ENCODE measurements around the gene PARD6G.

PARD6G gene

GRCh38 chr18:80176334-80177073, 70.8 kb downstream of the PARD6G start:
- TF ChIP-seq SPI1 (IDR thresholded peaks at IDR 0.05; ENCODE audit: low read depth, low read length), result no peak
- no peak for TF ChIP-seq TAF1 (IDR thresholded peaks at IDR 0.05; ENCODE audit: low read depth, low read length)
- TF ChIP-seq POLR2A (IDR thresholded peaks at IDR 0.05; ENCODE audit: low read depth, low read length), result no peak
- no peak for TF ChIP-seq POLR2AphosphoS5 (IDR thresholded peaks at IDR 0.05; ENCODE audit: low read depth, low read length)
- TF ChIP-seq POU2F2 (IDR thresholded peaks at IDR 0.05; ENCODE audit: low read depth, low read length), result no peak
- no peak for FAIRE-seq
- no peak for DNase-seq (ENCODE audit: insufficient read length, low spot score)

GRCh38 chr18:80175451-80176204, 71.7 kb downstream of the PARD6G start:
- FAIRE-seq, result peak; percentile 31

GRCh38 chr18:80173060-80173459, 74.3 kb downstream of the PARD6G start:
- no peak for TF ChIP-seq TAF1 (IDR thresholded peaks at IDR 0.05; ENCODE audit: low read depth, low read length)
- TF ChIP-seq POLR2AphosphoS5 (IDR thresholded peaks at IDR 0.05; ENCODE audit: low read depth, low read length), result no peak
- no peak for TF ChIP-seq POLR2A (IDR thresholded peaks at IDR 0.05; ENCODE audit: low read depth, low read length)
- no peak for TF ChIP-seq PAX5 (IDR thresholded peaks at IDR 0.05; ENCODE audit: insufficient read depth, low read length, severe bottlenecking)
- no peak for TF ChIP-seq POU2F2 (IDR thresholded peaks at IDR 0.05; ENCODE audit: low read depth, low read length)
- TF ChIP-seq SPI1 (IDR thresholded peaks at IDR 0.05; ENCODE audit: low read depth, low read length), result no peak
- FAIRE-seq (no peak), DNase-seq (ENCODE audit: insufficient read length, low spot score) (no peak)

More at GRCh38 chr18:80175451-80176204, 71.7 kb downstream of the PARD6G start:
- TF ChIP-seq POLR2A (IDR thresholded peaks at IDR 0.05; ENCODE audit: low read depth, low read length) (no peak), TAF1 (IDR thresholded peaks at IDR 0.05; ENCODE audit: low read depth, low read length) (no peak), POLR2AphosphoS5 (IDR thresholded peaks at IDR 0.05; ENCODE audit: low read depth, low read length) (no peak), SPI1 (IDR thresholded peaks at IDR 0.05; ENCODE audit: low read depth, low read length) (no peak), POU2F2 (IDR thresholded peaks at IDR 0.05; ENCODE audit: low read depth, low read length) (no peak), PAX5 (IDR thresholded peaks at IDR 0.05; ENCODE audit: insufficient read depth, low read length, severe bottlenecking) (no peak)
- no peak for DNase-seq (ENCODE audit: insufficient read length, low spot score)

DNA sequence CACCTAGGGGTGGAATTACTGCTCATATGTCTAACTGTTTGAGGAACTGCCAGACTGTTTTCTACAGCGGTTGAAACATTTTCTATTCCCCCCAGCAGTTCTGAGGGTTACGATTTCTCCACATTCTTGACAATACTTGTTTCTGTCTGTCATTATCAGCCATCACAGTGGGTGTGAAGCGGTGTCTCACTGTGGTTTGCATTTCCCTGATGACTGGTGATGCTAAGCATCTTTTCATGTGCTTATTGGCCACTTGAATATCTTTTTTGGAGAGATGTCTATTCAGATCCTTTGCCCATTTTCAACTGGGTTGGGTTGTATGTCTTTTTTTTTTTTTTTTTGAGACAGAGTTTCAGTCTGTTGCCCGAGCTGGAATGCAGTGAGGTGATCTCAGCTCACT, 75.3 kb downstream of the PARD6G start:
- FAIRE-seq, result no peak
- TF ChIP-seq TAF1 (IDR thresholded peaks at IDR 0.05; ENCODE audit: low read depth, low read length) (no peak), POU2F2 (IDR thresholded peaks at IDR 0.05; ENCODE audit: low read depth, low read length) (no peak), POLR2A (IDR thresholded peaks at IDR 0.05; ENCODE audit: low read depth, low read length) (no peak), PAX5 (IDR thresholded peaks at IDR 0.05; ENCODE audit: insufficient read depth, low read length, severe bottlenecking) (no peak), POLR2AphosphoS5 (IDR thresholded peaks at IDR 0.05; ENCODE audit: low read depth, low read length) (no peak), SPI1 (IDR thresholded peaks at IDR 0.05; ENCODE audit: low read depth, low read length) (no peak)
- no peak for DNase-seq (ENCODE audit: insufficient read length, low spot score)

DNA sequence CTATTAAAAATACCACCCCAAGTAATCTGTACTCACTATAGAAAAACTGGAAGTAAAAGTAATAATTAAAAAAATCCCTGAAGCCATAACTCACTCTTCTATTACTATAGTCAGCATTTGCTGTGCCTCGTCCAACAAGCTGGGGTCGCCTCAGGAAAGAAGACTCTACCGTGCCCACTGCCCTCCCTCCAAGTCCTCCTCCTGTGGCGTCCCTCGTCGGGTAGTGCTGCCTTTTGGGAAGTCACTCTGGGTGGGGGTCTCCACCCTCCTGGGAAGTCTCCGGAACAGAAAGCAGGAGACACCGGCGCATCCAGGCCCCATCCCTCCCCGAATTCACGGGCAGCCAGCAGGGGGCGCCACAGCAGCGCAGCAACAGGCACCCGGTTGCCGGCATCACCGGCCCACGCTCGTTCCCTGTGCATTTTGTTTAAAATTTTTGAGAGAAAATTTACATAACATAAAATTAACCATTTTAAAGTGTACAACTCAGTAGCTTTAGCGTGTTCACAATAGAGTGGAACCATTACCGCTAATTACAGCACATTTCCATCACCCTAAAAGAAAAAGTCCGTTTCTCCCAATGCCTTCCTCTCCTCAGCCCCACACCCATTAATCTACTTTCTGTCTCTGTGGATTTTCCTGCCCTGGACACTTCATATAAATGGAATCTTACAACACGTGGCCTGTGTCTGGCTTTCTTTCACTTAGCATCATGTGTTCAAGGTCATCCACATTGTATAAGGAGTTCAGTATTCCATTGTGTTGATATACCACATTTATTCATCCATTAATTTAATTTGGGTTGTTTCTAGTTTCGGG, 76.1 kb downstream of the PARD6G start:
- DNase-seq (ENCODE audit: insufficient read length, low spot score) (peak; percentile 75), FAIRE-seq (peak; percentile 60)
- TF ChIP-seq POU2F2 (IDR thresholded peaks at IDR 0.05; ENCODE audit: low read depth, low read length) (no peak), POLR2A (IDR thresholded peaks at IDR 0.05; ENCODE audit: low read depth, low read length) (no peak), POLR2AphosphoS5 (IDR thresholded peaks at IDR 0.05; ENCODE audit: low read depth, low read length) (no peak), SPI1 (IDR thresholded peaks at IDR 0.05; ENCODE audit: low read depth, low read length) (no peak), PAX5 (IDR thresholded peaks at IDR 0.05; ENCODE audit: insufficient read depth, low read length, severe bottlenecking) (no peak), TAF1 (IDR thresholded peaks at IDR 0.05; ENCODE audit: low read depth, low read length) (no peak)

DNA sequence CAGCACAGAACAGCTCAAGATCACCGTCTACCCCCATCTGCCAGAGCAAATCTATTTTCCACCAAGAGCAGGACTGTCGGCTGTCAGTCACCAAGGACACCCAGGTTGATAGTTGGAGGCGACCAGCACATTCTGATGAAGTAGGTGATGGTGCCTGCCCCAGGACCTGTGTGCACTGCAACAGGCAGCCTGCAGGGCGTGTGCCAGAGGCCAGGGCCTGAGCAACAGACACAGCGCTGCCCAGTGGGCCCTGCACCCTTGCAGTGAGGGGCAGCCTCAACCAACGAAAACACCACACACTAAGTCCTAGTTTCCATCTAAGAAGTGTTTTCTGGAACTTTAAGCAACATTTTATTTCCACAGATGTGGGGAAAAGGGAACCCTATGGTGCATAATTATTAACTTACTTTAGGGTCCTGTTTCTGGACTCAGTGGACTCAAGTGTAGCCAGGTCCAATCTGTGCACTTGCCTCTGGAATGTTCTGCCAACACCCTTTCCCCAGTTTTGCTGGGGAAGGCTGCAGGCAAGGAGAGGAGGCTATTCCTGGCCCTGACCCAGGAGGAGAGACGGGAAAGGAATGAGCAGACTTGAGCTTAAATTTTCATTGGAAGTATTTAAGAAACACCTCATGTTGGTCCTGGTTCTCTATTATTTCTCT, 76.8 kb downstream of the PARD6G start:
- TF ChIP-seq POLR2AphosphoS5 (IDR thresholded peaks at IDR 0.05; ENCODE audit: low read depth, low read length) (no peak), SPI1 (IDR thresholded peaks at IDR 0.05; ENCODE audit: low read depth, low read length) (no peak), PAX5 (IDR thresholded peaks at IDR 0.05; ENCODE audit: insufficient read depth, low read length, severe bottlenecking) (no peak), POLR2A (IDR thresholded peaks at IDR 0.05; ENCODE audit: low read depth, low read length) (no peak), POU2F2 (IDR thresholded peaks at IDR 0.05; ENCODE audit: low read depth, low read length) (no peak), TAF1 (IDR thresholded peaks at IDR 0.05; ENCODE audit: low read depth, low read length) (no peak)
- DNase-seq (ENCODE audit: insufficient read length, low spot score) (no peak), FAIRE-seq (no peak)

DNA sequence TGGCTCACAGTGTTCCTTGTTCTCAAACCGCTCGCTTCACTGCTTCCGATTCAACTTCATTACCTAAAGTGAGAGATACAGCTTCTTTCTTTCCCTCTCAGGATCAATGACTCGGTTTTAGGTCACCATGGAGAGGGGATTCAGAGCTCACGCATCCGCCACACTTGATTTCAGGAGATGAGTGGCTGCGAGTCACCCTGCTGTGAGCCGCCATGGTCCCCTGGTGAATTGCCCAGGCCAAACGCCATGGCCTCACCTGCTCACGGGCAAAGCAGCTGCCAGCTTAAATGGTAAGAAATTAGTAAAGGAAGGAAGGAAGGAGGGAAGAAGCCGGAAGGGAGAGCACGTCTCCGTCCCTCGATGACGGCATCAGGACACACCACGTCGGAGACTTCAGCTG, 77.7 kb downstream of the PARD6G start:
- no peak for FAIRE-seq

DNA sequence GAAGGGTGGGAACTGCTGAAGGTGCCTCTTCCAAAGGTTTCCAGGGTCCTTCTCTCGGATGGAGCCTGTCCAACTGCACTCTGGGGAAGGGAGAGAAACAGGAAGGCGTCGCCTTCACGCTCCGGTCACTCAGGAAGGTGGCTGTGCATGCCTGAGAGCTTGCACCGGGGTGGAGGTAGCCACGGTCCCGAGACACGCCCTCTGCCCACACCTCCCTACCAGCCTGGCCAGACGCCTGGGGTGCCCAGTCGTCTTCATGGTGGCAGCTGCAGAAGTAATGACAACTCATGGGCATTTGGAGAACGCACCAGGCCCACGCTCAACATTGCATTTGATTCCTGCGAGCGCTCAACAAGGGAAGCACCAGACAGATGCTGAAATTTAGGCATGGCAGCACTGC, 78.3 kb downstream of the PARD6G start:
- DNase-seq (ENCODE audit: insufficient read length, low spot score) (no peak), FAIRE-seq (no peak)
- TF ChIP-seq POLR2AphosphoS5 (IDR thresholded peaks at IDR 0.05; ENCODE audit: low read depth, low read length) (no peak), POLR2A (IDR thresholded peaks at IDR 0.05; ENCODE audit: low read depth, low read length) (no peak), POU2F2 (IDR thresholded peaks at IDR 0.05; ENCODE audit: low read depth, low read length) (no peak), TAF1 (IDR thresholded peaks at IDR 0.05; ENCODE audit: low read depth, low read length) (no peak), SPI1 (IDR thresholded peaks at IDR 0.05; ENCODE audit: low read depth, low read length) (no peak), PAX5 (IDR thresholded peaks at IDR 0.05; ENCODE audit: insufficient read depth, low read length, severe bottlenecking) (no peak)

More for the DNA sequence above, 77.7 kb downstream of the PARD6G start:
- DNase-seq (ENCODE audit: insufficient read length, low spot score), result no peak
- TF ChIP-seq POLR2A (IDR thresholded peaks at IDR 0.05; ENCODE audit: low read depth, low read length), result no peak
- TF ChIP-seq TAF1 (IDR thresholded peaks at IDR 0.05; ENCODE audit: low read depth, low read length), result no peak
- TF ChIP-seq POU2F2 (IDR thresholded peaks at IDR 0.05; ENCODE audit: low read depth, low read length), result no peak
- TF ChIP-seq SPI1 (IDR thresholded peaks at IDR 0.05; ENCODE audit: low read depth, low read length), result no peak
- no peak for TF ChIP-seq POLR2AphosphoS5 (IDR thresholded peaks at IDR 0.05; ENCODE audit: low read depth, low read length)
- TF ChIP-seq PAX5 (IDR thresholded peaks at IDR 0.05; ENCODE audit: insufficient read depth, low read length, severe bottlenecking), result no peak
